ENCODE measurements around the gene ZNF724.

The ZNF724 gene

GRCh38 chr19:23262920-23263319 lies 12.7 kb upstream of the ZNF724 start:
- no peak for TF ChIP-seq CREB5 (CRISPR knock-in tag; IDR thresholded peaks at IDR 0.05; ENCODE audit: low read depth)
- TF ChIP-seq POU6F1 (CRISPR knock-in tag; IDR thresholded peaks at IDR 0.05; ENCODE audit: borderline replicate concordance, low read depth): no peak
- no peak for TF ChIP-seq TOX (CRISPR knock-in tag; IDR thresholded peaks at IDR 0.05; ENCODE audit: borderline replicate concordance)
- TF ChIP-seq BACH2 (CRISPR knock-in tag; IDR thresholded peaks at IDR 0.05; ENCODE audit: borderline replicate concordance): no peak
- TF ChIP-seq PPARA (CRISPR knock-in tag; IDR thresholded peaks at IDR 0.05; ENCODE audit: borderline replicate concordance): no peak
- TF ChIP-seq ZC3H10 (CRISPR knock-in tag; IDR thresholded peaks at IDR 0.05): no peak
- TF ChIP-seq ESRRG (CRISPR knock-in tag; IDR thresholded peaks at IDR 0.05): no peak
- TF ChIP-seq SNAI2 (CRISPR knock-in tag; IDR thresholded peaks at IDR 0.05): no peak
- ATAC-seq: no peak

GRCh38 chr19:23261496-23262020 lies 11.4 kb upstream of the ZNF724 start:
- ATAC-seq: no peak
- TF ChIP-seq ESRRG (CRISPR knock-in tag; IDR thresholded peaks at IDR 0.05): no peak
- no peak for TF ChIP-seq TOX (CRISPR knock-in tag; IDR thresholded peaks at IDR 0.05; ENCODE audit: borderline replicate concordance)
- TF ChIP-seq OSR1 (CRISPR knock-in tag; IDR thresholded peaks at IDR 0.05): no peak
- no peak for TF ChIP-seq ZFP3 (CRISPR knock-in tag; IDR thresholded peaks at IDR 0.05)
- TF ChIP-seq TCF4 (CRISPR knock-in tag; IDR thresholded peaks at IDR 0.05; ENCODE audit: borderline replicate concordance): no peak
- TF ChIP-seq ZFP30 (CRISPR knock-in tag; IDR thresholded peaks at IDR 0.05): no peak
- TF ChIP-seq ZNF565 (CRISPR knock-in tag; conservative IDR thresholded peaks at IDR 0.05; ENCODE audit: low read depth): no peak
- TF ChIP-seq CSRNP3 (CRISPR knock-in tag; IDR thresholded peaks at IDR 0.05): no peak

GRCh38 chr19:23260956-23261355 lies 10.8 kb upstream of the ZNF724 start:
- no peak for ATAC-seq
- TF ChIP-seq CSRNP3 (CRISPR knock-in tag; IDR thresholded peaks at IDR 0.05) (no peak), ZNF8 (CRISPR knock-in tag; IDR thresholded peaks at IDR 0.05) (no peak), BACH2 (CRISPR knock-in tag; IDR thresholded peaks at IDR 0.05; ENCODE audit: borderline replicate concordance) (no peak), CSDC2 (CRISPR knock-in tag; IDR thresholded peaks at IDR 0.05) (no peak), CREB5 (CRISPR knock-in tag; IDR thresholded peaks at IDR 0.05; ENCODE audit: low read depth) (no peak), TOX (CRISPR knock-in tag; IDR thresholded peaks at IDR 0.05; ENCODE audit: borderline replicate concordance) (no peak), RARB (CRISPR knock-in tag; IDR thresholded peaks at IDR 0.05) (no peak), ESRRG (CRISPR knock-in tag; IDR thresholded peaks at IDR 0.05) (no peak), ZNF70 (CRISPR knock-in tag; IDR thresholded peaks at IDR 0.05) (no peak), PPARA (CRISPR knock-in tag; IDR thresholded peaks at IDR 0.05; ENCODE audit: borderline replicate concordance) (no peak), TSHZ2 (CRISPR knock-in tag; IDR thresholded peaks at IDR 0.05) (no peak), ZFP30 (CRISPR knock-in tag; IDR thresholded peaks at IDR 0.05) (no peak), ZC3H10 (CRISPR knock-in tag; IDR thresholded peaks at IDR 0.05) (no peak), OSR1 (CRISPR knock-in tag; IDR thresholded peaks at IDR 0.05) (no peak), ZFP3 (CRISPR knock-in tag; IDR thresholded peaks at IDR 0.05) (no peak), PATZ1 (CRISPR knock-in tag; IDR thresholded peaks at IDR 0.05; ENCODE audit: borderline replicate concordance) (no peak), ZNF565 (CRISPR knock-in tag; conservative IDR thresholded peaks at IDR 0.05; ENCODE audit: low read depth) (no peak), ARNTL (CRISPR knock-in tag; IDR thresholded peaks at IDR 0.05; ENCODE audit: borderline replicate concordance, low read depth) (no peak), SNAI2 (CRISPR knock-in tag; IDR thresholded peaks at IDR 0.05) (no peak), ISL1 (CRISPR knock-in tag; IDR thresholded peaks at IDR 0.05) (no peak)
